Urothelium cell line (cell line): Measurements from ENCODE around the gene GSTM2.

ENCODE experiments used
- DNase-seq: peaks from one replicate; pipeline ENCODE4 v3.0.0; 2011; ENCODE audit warnings: low spot score, mixed read lengths
- FAIRE-seq: peaks from 2 replicates; lab custom pipeline; 2011; peaks lifted over from hg19 to GRCh38; lab: Jason Lieb, UNC

Gene GSTM2

GRCh38 chr1:109629372-109630030, 38.4 kb upstream of the GSTM2 start:
- no peak for DNase-seq
- no peak for FAIRE-seq

GRCh38 chr1:109630081-109630897, 37.6 kb upstream of the GSTM2 start:
- peak; percentile 46 for FAIRE-seq
- peak; percentile 49 for DNase-seq

GRCh38 chr1:109630898-109631512, 36.9 kb upstream of the GSTM2 start:
- FAIRE-seq: no peak
- no peak for DNase-seq

- no peak for FAIRE-seq
- no peak for DNase-seq
Observed at GRCh38 chr1:109631513-109632505, 36.0 kb upstream of the GSTM2 start.

- DNase-seq (no peak), FAIRE-seq (no peak)
Observed at GRCh38 chr1:109632671-109633346, 35.0 kb upstream of the GSTM2 start.

GRCh38 chr1:109634292-109634691, 33.6 kb upstream of the GSTM2 start:
- FAIRE-seq (no peak), DNase-seq (no peak)

GRCh38 chr1:109634771-109635750, 32.8 kb upstream of the GSTM2 start:
- FAIRE-seq: no peak
- DNase-seq: no peak

- DNase-seq (no peak), FAIRE-seq (no peak)
Observed at GRCh38 chr1:109635862-109636200, 32.0 kb upstream of the GSTM2 start.

- DNase-seq (peak; percentile 53), FAIRE-seq (peak; percentile 17)
Observed at GRCh38 chr1:109636201-109636952, 31.5 kb upstream of the GSTM2 start.

GRCh38 chr1:109637446-109637845, 30.4 kb upstream of the GSTM2 start:
- DNase-seq: no peak
- no peak for FAIRE-seq

- FAIRE-seq: no peak
- no peak for DNase-seq
Observed at GRCh38 chr1:109639063-109639840, 28.6 kb upstream of the GSTM2 start.

- DNase-seq: no peak
- no peak for FAIRE-seq
Observed at GRCh38 chr1:109639841-109640184, 28.0 kb upstream of the GSTM2 start.

- DNase-seq: peak; percentile 84
Observed at GRCh38 chr1:109640285-109640865, 27.5 kb upstream of the GSTM2 start.

GRCh38 chr1:109641078-109641740, 26.6 kb upstream of the GSTM2 start:
- no peak for DNase-seq
- FAIRE-seq: no peak

More at GRCh38 chr1:109640285-109640865, 27.5 kb upstream of the GSTM2 start:
- FAIRE-seq: peak; percentile 61

GRCh38 chr1:109641861-109642260, 26.0 kb upstream of the GSTM2 start:
- FAIRE-seq: no peak
- no peak for DNase-seq

GRCh38 chr1:109642626-109643025, 25.2 kb upstream of the GSTM2 start:
- FAIRE-seq (no peak), DNase-seq (no peak)
